ENCODE measurements around the gene POU6F2.

Gene POU6F2

DNA sequence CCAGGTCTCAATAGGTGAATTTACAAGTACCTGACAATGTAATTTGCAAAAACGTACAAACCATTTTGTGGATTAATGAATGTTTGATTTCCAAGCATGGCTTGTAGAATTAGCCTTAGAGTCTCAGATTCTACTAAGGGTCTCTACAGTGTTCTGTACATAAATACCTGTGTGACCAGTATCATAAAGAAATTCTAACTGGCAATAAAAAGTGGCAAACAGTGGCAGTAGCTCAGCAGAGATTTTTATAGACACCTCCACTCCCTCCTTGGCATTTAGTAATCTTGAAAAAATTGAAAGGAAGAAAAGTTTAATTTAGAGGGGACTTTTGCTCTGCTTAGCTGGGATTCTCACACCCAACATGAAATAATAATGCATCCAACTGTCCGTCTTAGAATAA is 220.8 kb downstream of the POU6F2 start:
- no peak for DNase-seq

DNA sequence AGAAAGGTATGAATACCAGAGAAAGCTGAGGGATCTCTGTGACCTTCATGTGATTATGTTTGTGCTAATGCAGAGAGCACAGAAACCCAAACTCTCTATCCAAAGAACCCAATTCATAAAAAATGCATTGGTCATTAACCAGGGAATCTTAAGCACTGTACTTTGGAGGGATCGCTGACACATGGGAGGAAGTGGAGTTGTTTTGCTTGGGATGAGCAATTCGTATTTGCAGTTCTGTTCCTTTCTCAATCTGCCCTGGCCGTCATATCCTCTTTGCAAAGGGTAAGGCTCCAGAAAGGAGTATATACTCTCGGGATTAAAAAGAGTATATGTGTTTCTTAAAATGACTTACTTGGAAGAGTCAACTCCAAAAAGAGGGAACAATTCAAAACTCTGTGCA is 221.3 kb downstream of the POU6F2 start:
- no peak for DNase-seq

DNA sequence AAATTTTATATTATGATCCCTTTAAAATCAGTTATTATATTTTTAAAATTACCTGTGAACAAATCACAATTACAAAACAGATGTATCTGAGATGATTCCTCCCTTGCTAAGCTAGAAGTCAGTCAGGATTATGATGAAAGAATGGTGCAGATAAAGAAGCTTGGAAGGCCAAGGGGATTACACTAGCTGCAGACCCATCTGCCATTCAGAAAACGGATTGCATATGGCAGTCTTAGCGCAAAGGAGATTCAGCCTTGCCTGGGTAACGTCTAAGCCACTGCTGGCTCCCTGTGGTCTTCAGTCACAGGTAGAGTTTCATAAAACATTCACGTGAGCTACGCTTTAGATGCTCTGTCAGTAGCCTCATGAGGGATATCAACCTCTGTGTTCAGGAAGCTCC is 222.2 kb downstream of the POU6F2 start:
- DNase-seq: no peak

GRCh38 chr7:39202041-39202440 is 224.3 kb downstream of the POU6F2 start:
- no peak for DNase-seq

DNA sequence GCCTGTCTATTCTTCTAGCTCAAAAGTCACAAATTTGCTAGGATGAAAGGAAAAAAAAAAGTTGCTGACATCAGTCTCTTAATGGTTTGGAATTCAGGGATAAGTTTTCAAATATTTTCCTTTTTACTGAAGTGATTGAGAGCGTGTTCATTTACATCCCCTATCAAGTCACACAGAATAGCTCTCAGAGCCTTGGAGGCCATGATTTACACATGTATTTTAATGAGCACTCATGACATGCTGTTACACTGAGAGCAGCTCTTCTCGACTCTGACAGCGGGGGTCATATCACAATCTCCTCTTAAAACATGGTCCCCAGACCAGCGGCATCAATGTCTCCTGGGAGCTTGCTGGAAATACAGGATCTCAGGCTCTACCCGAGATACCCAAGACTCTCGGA is 232.7 kb downstream of the POU6F2 start:
- DNase-seq: no peak

DNA sequence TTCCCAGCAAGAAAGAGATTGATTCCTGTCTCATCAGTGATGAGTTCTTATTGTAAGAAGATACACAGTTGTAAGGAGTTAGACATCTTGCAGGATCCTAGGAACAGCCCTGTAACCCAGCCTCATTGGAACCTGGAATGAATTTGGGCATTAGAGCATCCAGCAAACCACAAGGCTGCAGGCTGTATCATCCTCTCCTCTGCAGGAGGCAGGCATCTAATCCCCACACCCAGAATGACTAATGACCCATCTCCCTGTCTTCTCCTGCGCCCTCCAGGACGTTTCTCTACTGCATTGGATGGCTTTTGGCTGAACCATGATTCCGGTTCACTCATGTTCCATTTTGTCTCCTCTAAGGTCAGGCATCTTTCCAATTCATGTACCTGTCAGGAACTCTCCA is 233.9 kb downstream of the POU6F2 start:
- DNase-seq: no peak

GRCh38 chr7:39212876-39213275 is 235.2 kb downstream of the POU6F2 start:
- DNase-seq: peak; percentile 37

DNA sequence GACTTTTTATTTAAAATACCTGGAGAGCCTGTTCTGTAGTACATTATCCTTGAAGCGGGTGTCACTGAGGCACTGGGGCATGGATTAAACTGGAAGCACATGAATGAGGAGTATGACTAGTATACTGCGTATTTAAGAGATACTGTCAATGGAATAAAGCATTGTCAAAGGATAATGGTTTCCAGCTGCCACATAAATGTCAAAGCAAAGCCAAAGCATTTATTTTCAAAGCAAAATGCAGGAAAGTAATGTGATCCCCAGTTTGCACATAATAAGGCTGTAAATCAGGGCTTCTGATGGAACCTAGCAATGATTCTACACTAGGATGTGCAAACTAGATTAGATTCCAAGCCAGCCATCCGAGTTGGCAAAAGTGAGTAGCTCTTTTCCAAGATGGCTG is 240.1 kb downstream of the POU6F2 start:
- DNase-seq: no peak

DNA sequence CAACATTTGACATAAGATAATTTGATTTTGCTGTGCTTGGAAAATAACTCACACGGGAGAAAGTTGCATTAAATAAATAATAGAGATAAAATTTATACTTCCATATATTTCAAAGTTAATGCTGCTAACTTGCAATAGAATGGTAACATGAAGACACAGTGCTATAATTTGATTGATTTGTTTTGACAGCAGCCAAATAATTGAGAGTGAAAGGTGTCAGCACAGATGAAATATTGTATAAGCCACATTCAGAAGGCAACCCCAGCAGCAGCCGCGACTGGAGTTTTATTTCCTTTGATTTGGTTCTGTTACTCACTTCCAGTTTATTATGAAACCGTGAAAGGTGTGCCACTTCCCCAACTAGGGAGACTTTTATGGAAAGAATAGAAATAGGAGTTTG is 242.2 kb downstream of the POU6F2 start:
- DNase-seq: no peak

GRCh38 chr7:39221901-39222300 is 244.2 kb downstream of the POU6F2 start:
- no peak for DNase-seq

- DNase-seq: no peak
Observed at GRCh38 chr7:39228946-39229345, 251.2 kb downstream of the POU6F2 start.

DNA sequence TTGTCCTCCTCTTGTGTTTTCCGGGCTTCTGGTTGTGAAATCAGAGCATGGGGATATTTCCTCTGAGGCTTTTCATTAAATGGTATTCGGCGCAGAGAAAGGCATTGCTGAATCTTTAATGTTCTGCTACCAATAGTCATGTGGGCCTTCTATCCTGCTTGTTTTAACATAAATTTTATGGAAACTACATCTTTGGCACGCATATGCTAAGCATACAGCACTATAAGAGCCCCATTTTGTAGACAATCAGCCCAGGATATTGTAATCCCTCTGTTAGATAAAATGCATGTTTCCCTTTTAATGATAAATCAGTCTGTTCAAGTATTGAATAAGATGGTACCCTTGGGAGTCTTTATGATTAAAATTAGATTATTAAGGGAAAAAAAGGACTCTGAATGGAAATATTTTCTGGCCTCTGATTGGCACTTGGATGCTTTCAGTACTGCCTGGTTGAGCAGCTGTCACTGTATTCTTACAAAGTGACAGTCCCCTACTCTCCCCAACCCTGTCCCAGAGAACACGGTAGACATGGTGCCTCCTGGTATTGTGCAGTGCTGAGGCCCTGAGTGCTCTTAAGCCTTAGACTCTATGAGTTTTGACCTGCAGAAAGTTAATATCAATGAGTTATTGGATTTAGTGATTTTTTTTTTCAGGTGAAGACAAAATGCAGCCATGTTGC is 256.3 kb downstream of the POU6F2 start:
- no peak for DNase-seq

- DNase-seq: no peak
Observed at GRCh38 chr7:39238234-39238869, 260.6 kb downstream of the POU6F2 start.

DNA sequence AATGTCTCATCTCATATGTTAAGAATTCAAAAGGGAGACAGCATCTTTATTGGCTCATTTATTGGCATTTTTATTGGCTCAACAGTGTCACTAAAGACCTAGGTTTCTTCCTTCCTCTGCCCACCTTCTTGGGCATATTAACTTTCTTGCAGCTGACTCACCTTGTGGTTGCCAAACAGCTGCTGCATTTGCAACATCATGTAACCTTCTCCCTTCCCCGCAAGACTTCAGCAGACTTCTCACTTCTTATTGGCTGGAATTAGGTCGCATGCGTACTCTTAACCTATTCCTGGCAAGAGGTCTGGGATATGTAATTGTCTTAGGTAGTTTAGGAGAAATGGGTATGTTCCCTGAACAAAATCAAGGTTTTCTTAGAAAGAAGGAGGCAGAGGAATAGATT is 263.2 kb downstream of the POU6F2 start:
- no peak for DNase-seq

DNA sequence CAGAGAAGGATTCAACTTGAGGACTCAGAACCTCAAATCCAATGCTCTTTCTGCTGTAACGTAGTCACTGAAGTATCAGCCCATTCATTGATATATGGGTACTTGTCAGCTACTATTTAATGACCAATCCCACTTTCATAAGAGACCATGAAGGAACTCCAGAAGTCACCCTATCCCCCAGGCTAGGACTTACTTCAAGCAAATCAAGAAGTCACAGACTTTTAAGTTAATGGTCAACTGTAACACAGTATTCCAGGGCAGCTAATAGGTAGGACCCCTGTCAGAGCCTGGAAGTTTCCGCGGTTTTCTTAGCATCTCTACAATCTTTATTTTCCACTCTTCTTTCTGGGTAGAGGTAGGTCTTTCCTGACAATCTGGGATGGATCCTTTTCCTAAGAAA is 269.9 kb downstream of the POU6F2 start:
- no peak for DNase-seq

DNA sequence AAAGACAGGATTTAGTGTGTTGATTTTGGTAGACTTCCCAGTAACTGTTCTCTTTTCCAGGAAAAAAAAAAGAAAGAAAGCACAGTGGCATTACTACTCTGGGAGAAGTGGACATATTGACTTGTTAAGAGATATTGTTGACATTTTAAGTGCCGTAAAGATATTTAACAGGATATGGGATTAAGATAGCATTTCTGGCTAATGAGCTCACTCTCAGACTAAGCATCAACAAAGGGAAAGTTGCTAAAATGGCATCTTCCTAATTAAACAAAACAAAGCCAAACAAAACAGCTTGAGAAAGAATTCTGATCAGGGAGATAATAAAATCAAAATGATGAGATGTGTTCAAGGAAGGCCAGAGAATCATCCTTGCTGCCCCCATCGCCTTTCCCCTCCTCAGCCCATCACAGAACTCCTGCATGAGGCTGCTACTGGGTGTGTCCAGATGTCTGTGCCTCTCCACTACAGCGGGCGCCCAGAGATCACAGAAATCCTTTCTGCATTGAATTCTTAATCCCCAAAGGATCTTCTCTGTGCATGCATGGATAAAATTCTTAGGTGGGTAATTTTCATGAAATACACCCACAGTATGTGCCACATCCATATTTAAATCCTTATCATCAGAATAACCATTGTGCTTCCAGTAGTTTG is 270.5 kb downstream of the POU6F2 start:
- DNase-seq: no peak

GRCh38 chr7:39248692-39249090 is 271.0 kb downstream of the POU6F2 start:
- DNase-seq: peak; percentile 50

GRCh38 chr7:39249635-39250152 is 272.0 kb downstream of the POU6F2 start:
- DNase-seq: peak; percentile 70

- peak; percentile 29 for DNase-seq
Observed at GRCh38 chr7:39252916-39253315, 275.2 kb downstream of the POU6F2 start.

DNA sequence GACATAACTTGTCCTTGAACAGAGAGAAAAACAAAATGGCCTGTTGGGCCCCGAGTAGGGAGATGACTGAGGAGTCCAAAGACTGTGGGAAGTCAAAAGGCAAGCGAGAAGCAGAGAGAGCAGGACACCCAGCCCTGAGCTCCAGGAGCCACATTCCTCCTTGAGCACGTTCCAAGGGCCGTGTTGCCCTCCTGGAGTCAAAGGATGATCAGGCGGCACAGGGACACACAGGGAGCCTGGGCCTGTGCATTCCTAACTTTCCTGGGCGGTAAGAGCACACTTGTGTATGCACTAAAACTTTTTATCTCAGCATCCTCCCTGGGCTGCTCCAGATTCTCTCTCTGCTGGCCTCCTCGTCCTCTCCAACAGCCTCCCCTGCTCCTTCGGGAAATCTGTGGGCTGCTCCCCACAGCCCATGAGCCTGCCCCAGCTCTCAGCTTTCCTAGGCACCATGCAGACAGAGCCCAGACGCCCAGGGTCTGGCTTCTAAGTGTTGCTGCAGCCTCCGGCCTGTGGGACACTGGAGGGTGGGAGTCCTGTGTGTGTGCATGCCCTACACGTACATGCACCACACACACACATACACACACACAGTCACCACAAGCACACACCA is 281.8 kb downstream of the POU6F2 start:
- DNase-seq: no peak

- DNase-seq: no peak
Observed at GRCh38 chr7:39260279-39260844, 282.7 kb downstream of the POU6F2 start.

DNA sequence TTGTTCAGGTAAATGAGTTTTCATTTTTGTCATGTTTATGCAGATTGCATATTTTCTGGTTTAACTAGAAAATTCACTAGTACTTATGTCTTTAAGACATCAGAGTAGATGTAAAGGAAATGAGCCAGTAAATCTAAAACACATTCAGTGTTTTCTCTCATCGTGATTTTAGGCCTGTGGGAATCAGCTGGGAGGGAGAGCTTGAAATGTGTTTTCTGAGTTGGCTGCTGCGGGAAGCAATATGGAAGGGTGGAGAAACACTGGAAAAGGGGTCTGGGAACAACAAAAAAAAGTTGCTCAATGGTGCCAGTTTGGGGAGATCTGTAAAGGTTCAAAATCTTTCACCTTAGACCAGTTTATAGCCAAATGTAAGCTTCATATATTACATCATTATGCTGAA is 284.1 kb downstream of the POU6F2 start:
- no peak for DNase-seq
